Astrocyte of the spinal cord (primary cell): ENCODE measurements around the gene CDKN1A.
"Not testable (repeated sequence)": the region's sequence is repeated elsewhere in the genome, so short reads cannot be mapped to it uniquely, and the experiment has no call there.

ENCODE experiments used
- DNase-seq: peaks from one replicate; pipeline ENCODE4 v3.0.0; 2011; ENCODE audit warnings: low read depth, low spot score
- H3K4me3 ChIP-seq: 2 replicates; pipeline ENCODE4 v1.5.1; 2011; ENCODE audit warnings: low read depth, mild to moderate bottlenecking, low read length, moderate library complexity
- in situ Hi-C: cut with HindIII; loops from 2 replicates; pipeline ENCODE4 v1.10.0; 2017; ENCODE audit warnings: low sequenced_read_pairs
- TF ChIP-seq, protein P1 (sequence below): IDR thresholded peaks from 2 replicates; pipeline ENCODE4 v1.5.1; 2012; ENCODE audit warnings: low read depth, mild to moderate bottlenecking, low read length, inconsistent platforms

Gene CDKN1A

DNA sequence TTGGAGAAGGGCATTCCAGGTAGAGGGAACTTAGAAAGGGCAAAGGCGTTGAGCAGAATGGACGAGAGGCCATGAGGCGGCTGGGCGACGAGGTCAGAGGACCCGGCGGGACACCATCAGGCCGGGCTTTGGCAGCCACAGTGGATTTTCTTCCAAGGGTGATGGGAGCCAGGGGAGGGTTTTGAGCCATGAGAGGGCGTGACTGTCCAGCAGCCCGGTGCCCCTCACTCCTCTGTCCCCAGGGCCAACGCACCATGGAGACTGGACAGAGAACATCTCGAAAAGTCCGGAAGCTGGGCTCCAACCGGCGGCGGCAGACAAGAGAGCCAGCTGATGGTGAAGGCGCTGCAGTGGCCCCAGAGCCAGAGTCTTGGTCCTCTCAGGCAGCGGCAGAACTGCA, 25.5 kb downstream of the CDKN1A start:
- TF ChIP-seq, protein P1, sequence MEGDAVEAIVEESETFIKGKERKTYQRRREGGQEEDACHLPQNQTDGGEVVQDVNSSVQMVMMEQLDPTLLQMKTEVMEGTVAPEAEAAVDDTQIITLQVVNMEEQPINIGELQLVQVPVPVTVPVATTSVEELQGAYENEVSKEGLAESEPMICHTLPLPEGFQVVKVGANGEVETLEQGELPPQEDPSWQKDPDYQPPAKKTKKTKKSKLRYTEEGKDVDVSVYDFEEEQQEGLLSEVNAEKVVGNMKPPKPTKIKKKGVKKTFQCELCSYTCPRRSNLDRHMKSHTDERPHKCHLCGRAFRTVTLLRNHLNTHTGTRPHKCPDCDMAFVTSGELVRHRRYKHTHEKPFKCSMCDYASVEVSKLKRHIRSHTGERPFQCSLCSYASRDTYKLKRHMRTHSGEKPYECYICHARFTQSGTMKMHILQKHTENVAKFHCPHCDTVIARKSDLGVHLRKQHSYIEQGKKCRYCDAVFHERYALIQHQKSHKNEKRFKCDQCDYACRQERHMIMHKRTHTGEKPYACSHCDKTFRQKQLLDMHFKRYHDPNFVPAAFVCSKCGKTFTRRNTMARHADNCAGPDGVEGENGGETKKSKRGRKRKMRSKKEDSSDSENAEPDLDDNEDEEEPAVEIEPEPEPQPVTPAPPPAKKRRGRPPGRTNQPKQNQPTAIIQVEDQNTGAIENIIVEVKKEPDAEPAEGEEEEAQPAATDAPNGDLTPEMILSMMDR = no peak
- no peak for DNase-seq
- H3K4me3 ChIP-seq = no peak overlapping the region
- in situ Hi-C loops = no loop called here

GRCh38 chr6:36704961-36705577, 26.6 kb downstream of the CDKN1A start:
- in situ Hi-C loops, H3K4me3 ChIP-seq, DNase-seq: not testable (repeated sequence)

DNA sequence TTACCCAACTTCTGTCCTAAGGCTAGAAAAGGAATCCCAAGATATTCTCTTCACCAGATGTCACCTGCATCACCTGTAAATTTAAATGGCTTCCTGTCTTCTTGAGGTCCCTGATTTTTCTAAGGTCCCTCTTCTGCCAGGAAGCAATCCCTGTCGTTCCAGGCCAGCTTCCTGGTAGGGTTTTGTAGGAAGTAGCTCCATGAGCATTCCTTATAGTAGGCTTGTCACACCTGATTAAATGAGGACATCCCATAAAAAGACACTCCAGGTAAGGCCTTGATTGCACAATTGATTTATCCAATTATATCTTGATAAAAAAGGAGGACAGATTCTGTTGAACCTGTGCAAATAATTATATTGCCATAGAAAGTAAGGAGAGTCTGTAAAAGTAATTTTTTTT, 27.8 kb downstream of the CDKN1A start:
- in situ Hi-C loops = no loop called here
- no peak for DNase-seq
- no peak overlapping the region for H3K4me3 ChIP-seq
- TF ChIP-seq, protein P1 = no peak

- no peak for DNase-seq
- in situ Hi-C loops = no loop called here
- TF ChIP-seq, protein P1 = no peak
These were observed 34.3 kb downstream of the CDKN1A start for GRCh38 chr6:36712816-36713215.

GRCh38 chr6:36713846-36714245, 35.3 kb downstream of the CDKN1A start:
- in situ Hi-C loops = no loop called here
- no peak overlapping the region for H3K4me3 ChIP-seq
- TF ChIP-seq, protein P1 = no peak
- no peak for DNase-seq

More at GRCh38 chr6:36712816-36713215, 34.3 kb downstream of the CDKN1A start:
- no peak overlapping the region for H3K4me3 ChIP-seq

DNA sequence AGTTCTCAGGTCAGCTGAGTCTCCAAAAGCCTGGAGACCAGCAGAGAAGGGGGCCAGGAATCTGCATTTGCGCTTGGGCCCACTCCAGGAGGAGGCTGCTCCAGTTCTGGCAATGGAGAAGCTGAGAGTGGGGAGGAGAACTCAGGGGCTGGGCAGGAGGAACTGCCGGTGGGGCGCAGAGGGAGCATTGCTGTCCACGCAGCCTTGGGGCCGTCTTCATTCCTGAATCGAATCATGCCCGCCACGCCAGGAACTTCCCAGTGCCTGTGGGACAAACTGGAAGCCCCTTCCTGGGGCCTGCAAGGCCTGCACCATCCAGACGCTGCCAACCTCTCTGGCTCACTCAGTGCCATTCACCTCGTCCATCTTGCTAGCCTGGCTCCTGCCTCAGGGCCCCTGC, 36.0 kb downstream of the CDKN1A start:
- in situ Hi-C loops = no loop called here
- no peak for DNase-seq
- H3K4me3 ChIP-seq = no peak overlapping the region
- TF ChIP-seq, protein P1 = no peak

GRCh38 chr6:36715469-36715868, 37.0 kb downstream of the CDKN1A start:
- in situ Hi-C loops = no loop called here
- TF ChIP-seq, protein P1 = no peak
- no peak for DNase-seq
- no peak overlapping the region for H3K4me3 ChIP-seq
